Measurements from ENCODE around the gene THEMIS2. TPM values are rescaled to one million over a fixed set of nuclear protein-coding genes. Genes with fewer than 3 reads are reported as not detected.

THEMIS2 gene
- total RNA-seq, 1 experiment from 2014 or later, result 17.2 TPM

DNA sequence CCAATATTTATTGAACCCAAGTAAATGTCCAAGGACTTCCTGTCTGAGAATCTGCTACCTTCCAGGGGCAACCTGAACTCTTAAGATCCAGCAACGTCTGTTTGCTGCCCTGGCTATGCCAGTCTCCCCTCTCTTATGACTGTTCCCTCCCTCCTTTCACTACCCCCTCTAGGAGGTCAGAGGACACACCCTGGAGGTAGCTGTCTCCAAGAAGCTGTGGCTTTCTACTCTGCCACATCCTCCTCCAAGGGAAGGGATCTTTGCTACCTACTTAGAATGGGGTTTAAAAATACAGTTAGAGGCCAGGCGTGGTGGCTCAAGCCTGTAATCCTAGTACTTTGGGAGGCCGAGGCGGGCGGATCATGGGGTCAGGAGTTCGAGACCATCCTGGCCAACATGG lies 58.8 kb downstream of the THEMIS2 start:
- Mint-ChIP-seq H3K27ac (no peak overlapping the region), H3K9me3 (no peaks in the 10 kb centered on the region; a peak in 1 of 5 replicates), H3K4me3 (no peak overlapping the region), H3K27me3 (ENCODE audit: low read depth) (peaks cover 2% of the 10 kb centered on the region; the same call in 1 of the 2 replicates), H3K4me1 (peaks cover 25% of the 10 kb centered on the region in 2 experiments), H3K36me3 (ENCODE audit: insufficient read depth in 1 of 3, low read depth in 3 of 3) (no peaks in the 10 kb centered on the region)
- peaks cover 9% of the 10 kb centered on the region; the same call in 1 of the 2 replicates for H3K4me1 ChIP-seq (ENCODE audit: insufficient read depth, low read length)
- no CpG with 5 or more reads among the region's 6 CpGs for WGBS (ENCODE audit: extremely low coverage, insufficient read length, low lambda C conversion rate)
- no peaks in the 10 kb centered on the region for H4K20me1 ChIP-seq (ENCODE audit: control insufficient read depth, insufficient read depth, insufficient read length)
- no peak overlapping the region for H3K14ac ChIP-seq (ENCODE audit: insufficient read depth, low read length)
- no peak overlapping the region for H2BK12ac ChIP-seq (ENCODE audit: insufficient read length, low read depth, low read length)
- H3K18ac ChIP-seq (ENCODE audit: insufficient read length, low read depth, low read length), result no peak overlapping the region
- no peaks in the 10 kb centered on the region for H3K27me3 ChIP-seq (ENCODE audit: insufficient read depth, low read length)
- peaks cover 2% of the 10 kb centered on the region; the same call in 1 of the 2 replicates for H3K79me2 ChIP-seq (ENCODE audit: insufficient read depth, low read length)
- H3K56ac ChIP-seq (ENCODE audit: insufficient read length, low read depth, low read length), result no peak overlapping the region
- no peak overlapping the region for H4K5ac ChIP-seq (ENCODE audit: insufficient read length, low read depth, low read length)
- no peak overlapping the region for H3K23ac ChIP-seq (ENCODE audit: insufficient read length, low read depth, low read length)
- no peak overlapping the region for H2BK20ac ChIP-seq (ENCODE audit: low read depth, low read length, poor library complexity, severe bottlenecking)
- TF ChIP-seq, protein P1, sequence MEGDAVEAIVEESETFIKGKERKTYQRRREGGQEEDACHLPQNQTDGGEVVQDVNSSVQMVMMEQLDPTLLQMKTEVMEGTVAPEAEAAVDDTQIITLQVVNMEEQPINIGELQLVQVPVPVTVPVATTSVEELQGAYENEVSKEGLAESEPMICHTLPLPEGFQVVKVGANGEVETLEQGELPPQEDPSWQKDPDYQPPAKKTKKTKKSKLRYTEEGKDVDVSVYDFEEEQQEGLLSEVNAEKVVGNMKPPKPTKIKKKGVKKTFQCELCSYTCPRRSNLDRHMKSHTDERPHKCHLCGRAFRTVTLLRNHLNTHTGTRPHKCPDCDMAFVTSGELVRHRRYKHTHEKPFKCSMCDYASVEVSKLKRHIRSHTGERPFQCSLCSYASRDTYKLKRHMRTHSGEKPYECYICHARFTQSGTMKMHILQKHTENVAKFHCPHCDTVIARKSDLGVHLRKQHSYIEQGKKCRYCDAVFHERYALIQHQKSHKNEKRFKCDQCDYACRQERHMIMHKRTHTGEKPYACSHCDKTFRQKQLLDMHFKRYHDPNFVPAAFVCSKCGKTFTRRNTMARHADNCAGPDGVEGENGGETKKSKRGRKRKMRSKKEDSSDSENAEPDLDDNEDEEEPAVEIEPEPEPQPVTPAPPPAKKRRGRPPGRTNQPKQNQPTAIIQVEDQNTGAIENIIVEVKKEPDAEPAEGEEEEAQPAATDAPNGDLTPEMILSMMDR (conservative IDR thresholded peaks at IDR 0.05), result no peak
- no peak overlapping the region for H3K9ac ChIP-seq (ENCODE audit: extremely low read depth, insufficient read length, low read length)
- no peak for DNase-seq
- no peak overlapping the region for H4K8ac ChIP-seq (replicated peaks; ENCODE audit: insufficient read length, low read depth, low read length)
- peaks cover 11% of the 10 kb centered on the region for H3K23me2 ChIP-seq (ENCODE audit: insufficient read length, low read depth, low read length, poor library complexity, severe bottlenecking)
- no peak overlapping the region for H3K27ac ChIP-seq (ENCODE audit: insufficient read length, low read depth, low read length)
- no peak overlapping the region for H3K4me2 ChIP-seq (ENCODE audit: insufficient read depth, insufficient read length, low read length)
- no peak overlapping the region for H4K91ac ChIP-seq (ENCODE audit: insufficient read length, low read depth, low read length)
- H3K4ac ChIP-seq (ENCODE audit: low read depth, low read length), result no peak overlapping the region
- no peak overlapping the region for H3T11ph ChIP-seq (ENCODE audit: low read length)
- no peaks in the 10 kb centered on the region for H3K79me1 ChIP-seq (ENCODE audit: insufficient read depth, low read depth, low read length, poor library complexity, severe bottlenecking)
- H2BK15ac ChIP-seq (ENCODE audit: low read depth, low read length), result no peak overlapping the region
- H2BK120ac ChIP-seq (ENCODE audit: low read depth, low read length, poor library complexity, severe bottlenecking), result no peak overlapping the region
- no peak overlapping the region for H2AFZ ChIP-seq (ENCODE audit: low read length)
- H2AK5ac ChIP-seq (ENCODE audit: insufficient read length, low read length), result no peak overlapping the region
- H3K9me3 ChIP-seq (ENCODE audit: control insufficient read depth, low read depth, low read length), result no peaks in the 10 kb centered on the region
- H2BK5ac ChIP-seq (ENCODE audit: insufficient read length, low read length), result no peak overlapping the region

Measured in H9 (cell line).